SU-DHL-6 (cell line): Measurements from ENCODE around the gene FBXL20.

Source experiments
- EZH2phosphoT487 ChIP-seq: fragments of 200-600 bp; sonication (generic), shearing (Covaris generic); conservative IDR thresholded peaks from 2 replicates; pipeline ENCODE4 v1.6.1; 2018; ENCODE audit warnings: mild to moderate bottlenecking, antibody characterized with exemption, low read length, moderate library complexity, mixed read lengths
- TF ChIP-seq, protein P1 (sequence below): fragments of 200-600 bp; sonication (generic); IDR thresholded peaks from one replicate; pipeline ENCODE4 v1.5.1; 2017; ENCODE audit warnings: antibody characterized with exemption, mild to moderate bottlenecking, low read length, moderate library complexity; ENCODE audit not compliant: insufficient read depth, poor library complexity, severe bottlenecking

DNA sequence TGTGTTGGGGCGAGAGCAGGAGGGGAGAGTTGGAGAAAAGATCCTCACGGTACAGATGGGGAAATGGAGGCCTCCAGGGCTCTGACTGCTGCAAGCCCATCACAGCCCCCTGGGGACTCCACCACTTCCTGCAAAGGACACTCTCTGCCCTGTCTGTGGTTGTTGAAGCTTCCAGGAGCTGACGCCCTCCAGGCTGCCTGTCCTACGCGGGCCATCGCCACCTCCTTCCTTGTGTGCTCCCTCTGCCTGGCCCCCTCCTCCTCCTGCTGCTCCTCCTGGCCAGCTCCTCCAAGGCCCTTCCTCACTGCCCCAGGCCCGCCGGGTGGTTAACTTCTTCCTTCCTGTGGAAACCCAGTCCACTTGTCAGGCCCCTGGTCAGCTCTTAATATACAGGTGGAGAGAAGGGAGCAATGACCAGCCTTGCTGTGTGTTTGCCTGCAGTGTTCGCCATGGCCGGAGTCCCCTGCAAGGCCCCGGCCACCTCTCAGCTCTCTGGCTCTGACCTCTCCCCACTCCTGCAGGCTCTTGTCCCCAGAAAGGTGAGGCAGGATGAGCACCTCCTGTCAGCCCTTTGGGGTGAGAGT lies 157.3 kb downstream of the FBXL20 start:
- TF ChIP-seq, protein P1, sequence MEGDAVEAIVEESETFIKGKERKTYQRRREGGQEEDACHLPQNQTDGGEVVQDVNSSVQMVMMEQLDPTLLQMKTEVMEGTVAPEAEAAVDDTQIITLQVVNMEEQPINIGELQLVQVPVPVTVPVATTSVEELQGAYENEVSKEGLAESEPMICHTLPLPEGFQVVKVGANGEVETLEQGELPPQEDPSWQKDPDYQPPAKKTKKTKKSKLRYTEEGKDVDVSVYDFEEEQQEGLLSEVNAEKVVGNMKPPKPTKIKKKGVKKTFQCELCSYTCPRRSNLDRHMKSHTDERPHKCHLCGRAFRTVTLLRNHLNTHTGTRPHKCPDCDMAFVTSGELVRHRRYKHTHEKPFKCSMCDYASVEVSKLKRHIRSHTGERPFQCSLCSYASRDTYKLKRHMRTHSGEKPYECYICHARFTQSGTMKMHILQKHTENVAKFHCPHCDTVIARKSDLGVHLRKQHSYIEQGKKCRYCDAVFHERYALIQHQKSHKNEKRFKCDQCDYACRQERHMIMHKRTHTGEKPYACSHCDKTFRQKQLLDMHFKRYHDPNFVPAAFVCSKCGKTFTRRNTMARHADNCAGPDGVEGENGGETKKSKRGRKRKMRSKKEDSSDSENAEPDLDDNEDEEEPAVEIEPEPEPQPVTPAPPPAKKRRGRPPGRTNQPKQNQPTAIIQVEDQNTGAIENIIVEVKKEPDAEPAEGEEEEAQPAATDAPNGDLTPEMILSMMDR, result no peak
- no peak for TF ChIP-seq EZH2phosphoT487
